Epithelial cell of esophagus (primary cell): ENCODE data around the gene MAD1L1.

ENCODE experiments used
- DNase-seq: peaks from one replicate; pipeline ENCODE4 v3.0.0; 2010; ENCODE audit warnings: low read depth
- H3K4me3 ChIP-seq: 2 replicates; pipeline ENCODE4 v1.5.1; 2011; ENCODE audit warnings: mild to moderate bottlenecking, low read length, control low read depth
- CTCF ChIP-seq: IDR thresholded peaks from 2 replicates; pipeline ENCODE4 v1.5.1; 2011; ENCODE audit warnings: low read depth, mild to moderate bottlenecking, low read length, control low read depth, inconsistent platforms; ENCODE audit not compliant: insufficient read depth; ENCODE audit errors: missing control alignments

Gene MAD1L1

GRCh38 chr7:2025188-2025587 is 207.6 kb downstream of the MAD1L1 start:
- TF ChIP-seq CTCF: no peak
- DNase-seq: no peak
- H3K4me3 ChIP-seq: no peak overlapping the region

- no peak overlapping the region for H3K4me3 ChIP-seq
- no peak for DNase-seq
- TF ChIP-seq CTCF: no peak
Observed at GRCh38 chr7:2024567-2024918, 208.2 kb downstream of the MAD1L1 start.

GRCh38 chr7:2023877-2024566 is 208.7 kb downstream of the MAD1L1 start:
- TF ChIP-seq CTCF: no peak
- DNase-seq: no peak
- no peak overlapping the region for H3K4me3 ChIP-seq

- DNase-seq: no peak
- no peak overlapping the region for H3K4me3 ChIP-seq
- no peak for TF ChIP-seq CTCF
Observed at GRCh38 chr7:2022737-2023250, 210.0 kb downstream of the MAD1L1 start.

- TF ChIP-seq CTCF: no peak
- no peak for DNase-seq
- no peak overlapping the region for H3K4me3 ChIP-seq
Observed at GRCh38 chr7:2022021-2022409, 210.7 kb downstream of the MAD1L1 start.

GRCh38 chr7:2019711-2020511 is 212.8 kb downstream of the MAD1L1 start:
- peak; percentile 25 for DNase-seq
- no peak for TF ChIP-seq CTCF

More at GRCh38 chr7:2019711-2020511, 212.8 kb downstream of the MAD1L1 start:
- H3K4me3 ChIP-seq: no peak overlapping the region
